Left lung (tissue), 10 donors: ENCODE data around the gene IP6K3. TPM values are rescaled to one million over a fixed set of nuclear protein-coding genes. Genes with fewer than 3 reads are reported as not detected.

Experiments used
- ATAC-seq: fragments of 200-7000 bp; cut with Tn5 transposase; one replicate; pipeline ENCODE4 v1.9.1; 2020; ENCODE audit warnings: moderate library complexity
- DNase-seq, 4 donors: peaks; one replicate each; pipeline ENCODE4 v3.0.0-alpha.2; 2013 to 2020
- H3K27ac ChIP-seq, 2 donors: fragments of 200-600 bp; sonication (generic) in 1 of 2; one replicate each; pipeline versions ENCODE4 v1.5.0 to v1.8.0; 2020 to 2021
- H3K27me3 ChIP-seq, 2 donors: fragments of 200-600 bp; sonication (generic) in 1 of 2; one replicate each; pipeline versions ENCODE4 v1.5.0 to v1.8.0; 2020 to 2021
- H3K36me3 ChIP-seq, 2 donors: fragments of 200-600 bp; sonication (generic) in 1 of 2; one replicate each; pipeline versions ENCODE4 v1.5.0 to v1.8.0; 2020 to 2021
- H3K4me1 ChIP-seq, 2 donors: fragments of 200-600 bp; one replicate each; pipeline ENCODE4 v1.8.0; 2021
- H3K4me3 ChIP-seq, 2 donors: fragments of 200-600 bp; sonication (generic) in 1 of 2; one replicate each; pipeline versions ENCODE4 v1.5.0 to v1.8.0; 2020 to 2021; ENCODE audit warnings: mild to moderate bottlenecking in 1 of 2
- H3K9me3 ChIP-seq, 2 donors: fragments of 200-600 bp; sonication (generic) in 1 of 2; one replicate each; pipeline versions ENCODE4 v1.5.0 to v1.8.0; 2020 to 2021
- intact Hi-C, 2 donors: fragments of 100-400 bp; cut with DNase I; formaldehyde crosslinking; loops; one replicate each; pipeline versions ENCODE4 v1.11.2 to v1.14.2; 2022
- polyA plus RNA-seq, 6 donors: library from polyadenylated mRNA; unstranded; fragments of 120-200 nt; gene quantifications; one replicate each; pipeline ENCODE4 v1.2.1, GENCODE V29; 2013; ENCODE audit not compliant: insufficient read length in 6 of 6
- total RNA-seq, 2 donors: library from RNA; stranded (reverse); fragmentation: NEBNext Ultra II Directional; extraction: Animal tissue kit (Norgen Biotek cat#: 25700); gene quantifications; one replicate each; pipeline ENCODE4 v1.2.1, GENCODE V29; 2021
- TF ChIP-seq, protein P1 (sequence below), 2 donors: fragments of 200-600 bp; sonication (generic) in 1 of 2; IDR thresholded peaks; one replicate each; pipeline versions ENCODE4 v1.5.0 to v1.8.0; 2021; ENCODE audit warnings: antibody characterized with exemption in 2 of 2
- donor health status: DM: no; HTN: yes; CAD: no.
- donor health status: DM: no; HTN: no; CAD: no.

The IP6K3 gene
- total and polyA plus RNA-seq, 8 donors: 0.87 to 5.4 (median 3.3) TPM

DNA sequence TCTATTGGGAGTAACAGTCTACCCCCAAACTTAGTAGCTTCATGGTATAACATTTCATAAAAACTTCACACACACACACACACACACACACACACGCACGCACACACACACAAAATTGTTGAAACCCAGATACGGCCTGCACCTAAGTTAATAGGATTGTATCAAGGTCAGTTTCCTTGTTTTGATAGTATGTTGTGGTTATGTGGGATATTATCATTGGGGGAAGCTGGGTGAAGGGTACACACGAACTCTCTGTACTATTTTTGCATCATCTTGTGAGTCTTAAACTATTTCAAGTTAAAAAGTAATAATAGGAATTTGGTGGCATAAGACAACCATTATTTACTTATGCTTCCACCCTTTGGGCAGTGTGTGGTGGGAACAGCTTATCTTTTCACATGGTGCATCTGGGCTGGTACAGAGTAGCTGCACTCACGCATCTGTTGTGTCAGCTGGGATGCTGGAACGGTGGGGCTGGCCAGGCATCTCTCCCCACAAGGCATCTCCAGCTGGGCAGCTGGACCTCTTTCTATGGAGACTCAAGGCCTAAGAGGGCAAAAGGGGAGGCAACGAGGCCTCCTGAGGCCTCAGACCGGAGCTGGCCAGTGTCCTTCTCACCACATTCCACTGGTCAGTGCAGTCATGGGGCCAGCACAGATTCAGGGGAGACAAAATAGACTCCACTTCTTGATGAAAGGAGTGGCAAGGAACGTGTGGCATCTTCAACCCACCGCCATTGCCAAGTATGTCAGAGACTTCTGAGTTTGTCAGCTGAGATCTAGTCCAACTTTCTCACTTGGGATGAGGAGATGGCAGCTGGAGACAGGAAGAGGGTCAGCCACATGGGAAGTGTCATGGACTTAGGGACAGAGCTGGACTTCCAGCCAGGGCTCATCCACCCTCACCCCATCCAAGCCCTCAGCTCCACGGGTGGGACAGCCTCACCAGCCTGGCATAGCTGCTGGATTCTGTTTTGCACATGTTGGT, 20.5 kb upstream of the IP6K3 start:
- peaks cover 6 to 35% of the 10 kb centered on the region in 2 donors for H3K4me1 ChIP-seq
- ATAC-seq (no peak), DNase-seq (no peak)
- H3K27me3 ChIP-seq: peaks cover 0 to 5% of the 10 kb centered on the region in 2 donors
- no peak overlapping the region for H3K4me3 ChIP-seq
- H3K27ac ChIP-seq: no peak overlapping the region
- TF ChIP-seq, protein P1, sequence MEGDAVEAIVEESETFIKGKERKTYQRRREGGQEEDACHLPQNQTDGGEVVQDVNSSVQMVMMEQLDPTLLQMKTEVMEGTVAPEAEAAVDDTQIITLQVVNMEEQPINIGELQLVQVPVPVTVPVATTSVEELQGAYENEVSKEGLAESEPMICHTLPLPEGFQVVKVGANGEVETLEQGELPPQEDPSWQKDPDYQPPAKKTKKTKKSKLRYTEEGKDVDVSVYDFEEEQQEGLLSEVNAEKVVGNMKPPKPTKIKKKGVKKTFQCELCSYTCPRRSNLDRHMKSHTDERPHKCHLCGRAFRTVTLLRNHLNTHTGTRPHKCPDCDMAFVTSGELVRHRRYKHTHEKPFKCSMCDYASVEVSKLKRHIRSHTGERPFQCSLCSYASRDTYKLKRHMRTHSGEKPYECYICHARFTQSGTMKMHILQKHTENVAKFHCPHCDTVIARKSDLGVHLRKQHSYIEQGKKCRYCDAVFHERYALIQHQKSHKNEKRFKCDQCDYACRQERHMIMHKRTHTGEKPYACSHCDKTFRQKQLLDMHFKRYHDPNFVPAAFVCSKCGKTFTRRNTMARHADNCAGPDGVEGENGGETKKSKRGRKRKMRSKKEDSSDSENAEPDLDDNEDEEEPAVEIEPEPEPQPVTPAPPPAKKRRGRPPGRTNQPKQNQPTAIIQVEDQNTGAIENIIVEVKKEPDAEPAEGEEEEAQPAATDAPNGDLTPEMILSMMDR (IDR thresholded peaks at IDR 0.05): no peak
- intact Hi-C loops: no loop called here
- no peaks in the 10 kb centered on the region for H3K9me3 ChIP-seq
- peaks cover 0 to 6% of the 10 kb centered on the region in 2 donors for H3K36me3 ChIP-seq

- TF ChIP-seq, protein P1 (IDR thresholded peaks at IDR 0.05): no peak
- peaks cover 0 to 28% of the 10 kb centered on the region in 2 donors for H3K4me1 ChIP-seq
- H3K36me3 ChIP-seq: no peaks in the 10 kb centered on the region
- DNase-seq: no peak
- H3K27ac ChIP-seq: no peak overlapping the region
- no peak for ATAC-seq
- peaks cover 0 to 5% of the 10 kb centered on the region in 2 donors for H3K27me3 ChIP-seq
- H3K4me3 ChIP-seq: no peak overlapping the region
- H3K9me3 ChIP-seq: no peaks in the 10 kb centered on the region
- intact Hi-C loops: no loop called here
Observed at GRCh38 chr6:33765368-33765767, 18.7 kb upstream of the IP6K3 start.

DNA sequence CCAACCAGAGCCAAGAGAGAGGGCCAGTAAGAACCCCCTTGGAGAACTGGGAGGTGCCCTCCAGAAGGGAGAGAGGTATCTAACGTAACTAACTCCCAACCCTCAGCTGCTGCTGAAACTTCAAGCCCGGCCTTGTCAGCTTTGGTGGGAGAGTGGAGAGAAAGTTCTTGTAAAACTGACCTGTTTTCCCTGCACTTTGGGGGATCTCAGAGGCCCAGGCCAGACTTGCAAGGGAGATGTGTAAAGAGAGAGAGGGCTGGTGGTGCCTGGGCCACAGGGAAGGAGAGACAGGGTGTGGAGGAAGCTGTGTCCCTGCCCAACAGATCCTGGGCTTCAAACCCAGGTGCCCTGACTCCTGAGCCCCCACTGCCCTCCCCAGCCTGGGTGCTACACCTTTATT, 17.3 kb upstream of the IP6K3 start:
- DNase-seq (no peak), ATAC-seq (no peak)
- Histone ChIP-seq H3K9me3 (no peaks in the 10 kb centered on the region), H3K4me1 (peaks cover 0 to 20% of the 10 kb centered on the region in 2 donors), H3K27ac (no peak overlapping the region), H3K36me3 (no peaks in the 10 kb centered on the region), H3K4me3 (no peak overlapping the region), H3K27me3 (no peaks in the 10 kb centered on the region)
- TF ChIP-seq, protein P1 (IDR thresholded peaks at IDR 0.05): no peak
- intact Hi-C loops: no loop called here

DNA sequence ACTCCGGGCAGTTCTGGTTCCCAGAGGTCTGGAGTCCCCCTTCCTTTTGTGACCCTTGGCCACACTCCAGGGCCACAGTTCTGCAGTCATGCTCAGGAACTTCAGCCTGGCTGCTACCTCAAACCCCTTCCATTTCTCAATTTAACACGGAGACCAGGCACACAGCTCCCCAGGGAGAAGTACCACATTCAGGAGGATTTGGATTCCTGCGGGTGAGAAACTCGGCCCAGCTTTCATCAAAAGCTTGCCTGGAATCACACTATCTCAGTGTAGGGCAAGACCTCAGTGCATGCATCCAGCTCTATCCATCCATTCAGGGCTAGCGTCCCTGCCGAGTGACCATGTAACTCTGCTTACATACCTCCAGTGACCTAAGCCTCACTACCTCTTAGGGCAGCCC, 16.8 kb upstream of the IP6K3 start:
- Histone ChIP-seq H3K27me3 (no peaks in the 10 kb centered on the region), H3K9me3 (no peaks in the 10 kb centered on the region), H3K4me3 (no peak overlapping the region), H3K4me1 (peaks cover 0 to 14% of the 10 kb centered on the region in 2 donors), H3K27ac (no peak overlapping the region), H3K36me3 (no peaks in the 10 kb centered on the region)
- ATAC-seq (no peak), DNase-seq (no peak)
- intact Hi-C loops: no loop called here
- TF ChIP-seq, protein P1 (IDR thresholded peaks at IDR 0.05): no peak

DNA sequence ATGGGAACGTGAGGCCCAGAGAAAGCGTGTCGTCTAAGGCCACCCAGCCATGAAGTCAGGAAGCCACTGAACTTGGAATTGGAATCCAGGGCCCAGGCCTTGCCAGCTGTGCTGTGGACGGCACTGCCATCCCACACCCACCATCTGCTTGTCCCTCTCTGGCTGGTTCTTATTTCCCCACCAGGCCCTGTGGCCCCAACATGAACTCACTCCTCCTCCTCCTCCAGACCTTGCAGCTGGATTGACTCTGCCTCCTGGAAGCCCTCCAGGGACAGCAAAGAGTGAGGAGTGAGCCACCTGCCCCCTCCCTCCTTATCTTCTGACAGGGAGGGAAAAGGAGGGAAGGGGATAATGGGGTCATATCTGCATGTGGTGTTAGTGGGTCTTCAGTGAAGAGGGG, 16.0 kb upstream of the IP6K3 start:
- Histone ChIP-seq H3K27me3 (no peaks in the 10 kb centered on the region), H3K9me3 (no peaks in the 10 kb centered on the region), H3K27ac (no peak overlapping the region), H3K36me3 (no peaks in the 10 kb centered on the region), H3K4me1 (peaks cover 0 to 11% of the 10 kb centered on the region in 2 donors), H3K4me3 (no peak overlapping the region)
- intact Hi-C loops: no loop called here
- TF ChIP-seq, protein P1 (IDR thresholded peaks at IDR 0.05): no peak
- ATAC-seq (no peak), DNase-seq (no peak)
